22Rv1 (cell line): ENCODE measurements around the gene CDH16.

Experiments
- ZFX ChIP-seq: fragments of 450-650 bp; IDR thresholded peaks from 2 replicates; pipeline ENCODE4 v1.6.1; 2017; ENCODE audit warnings: antibody characterized with exemption, borderline replicate concordance
- TF ChIP-seq, protein P1 (sequence below): fragments of 450-650 bp; IDR thresholded peaks from 2 replicates; pipeline ENCODE4 v1.5.1; 2017; ENCODE audit warnings: mild to moderate bottlenecking

DNA sequence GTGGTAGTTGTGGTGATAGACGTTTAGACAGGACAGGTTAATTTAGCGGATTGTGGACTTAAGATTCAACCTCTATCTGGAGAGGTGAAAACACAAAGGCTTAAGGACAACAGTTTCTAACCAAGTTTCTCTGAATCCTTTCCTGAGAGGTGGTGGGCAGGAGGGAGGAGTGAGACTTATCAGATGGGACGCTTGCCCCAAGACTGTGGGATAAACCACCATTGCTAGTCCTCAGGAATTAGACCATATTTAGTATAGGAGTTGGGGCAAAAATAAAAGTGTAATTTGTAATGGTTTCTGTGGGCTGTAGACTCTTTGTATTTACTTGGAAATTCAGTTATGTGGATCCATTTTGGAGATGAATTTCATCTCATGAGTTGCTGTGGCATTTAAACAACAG is 31.8 kb downstream of the CDH16 start:
- TF ChIP-seq, protein P1, sequence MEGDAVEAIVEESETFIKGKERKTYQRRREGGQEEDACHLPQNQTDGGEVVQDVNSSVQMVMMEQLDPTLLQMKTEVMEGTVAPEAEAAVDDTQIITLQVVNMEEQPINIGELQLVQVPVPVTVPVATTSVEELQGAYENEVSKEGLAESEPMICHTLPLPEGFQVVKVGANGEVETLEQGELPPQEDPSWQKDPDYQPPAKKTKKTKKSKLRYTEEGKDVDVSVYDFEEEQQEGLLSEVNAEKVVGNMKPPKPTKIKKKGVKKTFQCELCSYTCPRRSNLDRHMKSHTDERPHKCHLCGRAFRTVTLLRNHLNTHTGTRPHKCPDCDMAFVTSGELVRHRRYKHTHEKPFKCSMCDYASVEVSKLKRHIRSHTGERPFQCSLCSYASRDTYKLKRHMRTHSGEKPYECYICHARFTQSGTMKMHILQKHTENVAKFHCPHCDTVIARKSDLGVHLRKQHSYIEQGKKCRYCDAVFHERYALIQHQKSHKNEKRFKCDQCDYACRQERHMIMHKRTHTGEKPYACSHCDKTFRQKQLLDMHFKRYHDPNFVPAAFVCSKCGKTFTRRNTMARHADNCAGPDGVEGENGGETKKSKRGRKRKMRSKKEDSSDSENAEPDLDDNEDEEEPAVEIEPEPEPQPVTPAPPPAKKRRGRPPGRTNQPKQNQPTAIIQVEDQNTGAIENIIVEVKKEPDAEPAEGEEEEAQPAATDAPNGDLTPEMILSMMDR, result no peak
- no peak for TF ChIP-seq ZFX
